Endothelial cell of umbilical vein (primary cell): ENCODE results near the gene YBX3. TPM values are rescaled to one million over a fixed set of nuclear protein-coding genes. Genes with fewer than 3 reads are reported as not detected.

Experiments used
- BruUV-seq: library from RNA; stranded (reverse); fragments of 400-500 nt; replicated peaks from 2 replicates; lab custom pipeline; 2021; lab: Mats Ljungman, UMichigan
- CTCF ChIA-PET: fragments of 300-600, 350-600 bp; sonication (Branson Sonifier 250); formaldehyde crosslinking; loops from one replicate; lab custom pipeline; 2021; ENCODE audit warnings: antibody characterized with exemption, inconsistent platforms; lab: Charles Lee
- POLR2A ChIA-PET: fragments of 300-600, 350-600 bp; sonication (Branson Sonifier 250); formaldehyde crosslinking; loops from one replicate; lab custom pipeline; 2021; ENCODE audit warnings: antibody characterized with exemption, inconsistent platforms; lab: Charles Lee
- DNase-seq: peaks from one replicate; pipeline ENCODE4 v3.0.0-alpha.2; 2011; ENCODE audit warnings: low read depth, low spot score
- FAIRE-seq: peaks from 2 replicates; lab custom pipeline; 2011; peaks lifted over from hg19 to GRCh38; lab: Jason Lieb, UNC
- H2AFZ ChIP-seq: 2 replicates; pipeline ENCODE4 v1.6.0; 2012; ENCODE audit warnings: low read depth, low read length, control low read depth, inconsistent platforms
- H3K27ac ChIP-seq: 2 replicates; pipeline ENCODE4 v1.5.1; 2011; ENCODE audit warnings: low read depth, mild to moderate bottlenecking, control low read depth, low read length, moderate library complexity; ENCODE audit not compliant: insufficient read depth
- H3K27me3 ChIP-seq, 2 experiments: 2 replicates each; pipeline versions ENCODE4 v1.6.0 to v1.6.1; 2011; ENCODE audit warnings: low read length in 2 of 2, mixed read lengths in 1 of 2; ENCODE audit not compliant: control insufficient read depth in 2 of 2, insufficient read depth in 2 of 2
- H3K36me3 ChIP-seq, 2 experiments: 2 replicates in 1 of 2; 3 replicates in 1 of 2; pipeline ENCODE4 v1.5.1; 2011; ENCODE audit warnings: low read length in 2 of 2, mild to moderate bottlenecking in 1 of 2, moderate library complexity in 1 of 2; ENCODE audit not compliant: control insufficient read depth in 2 of 2, insufficient read depth in 2 of 2; ENCODE audit errors: extremely low read depth in 1 of 2
- H3K4me1 ChIP-seq: 3 replicates; pipeline ENCODE4 v1.5.1; 2011; ENCODE audit warnings: mild to moderate bottlenecking, low read length; ENCODE audit not compliant: control insufficient read depth, insufficient read depth; ENCODE audit errors: extremely low read depth
- H3K4me2 ChIP-seq: 2 replicates; pipeline ENCODE4 v1.6.1; 2011; ENCODE audit warnings: low read length, control low read depth, mixed read lengths; ENCODE audit not compliant: insufficient read depth
- H3K4me3 ChIP-seq, 3 experiments: fragments of 200-600 bp in 1 of 3; sonication (generic), shearing (Covaris generic) in 1 of 3; replicated peaks in 1 of 3; 2 replicates each; pipeline ENCODE4 v1.5.1; 2011 to 2016; ENCODE audit warnings: control low read depth in 3 of 3, low read length in 3 of 3, mild to moderate bottlenecking in 2 of 3, inconsistent platforms in 1 of 3, low read depth in 1 of 3, moderate library complexity in 1 of 3; ENCODE audit not compliant: insufficient read depth in 1 of 3
- H3K79me2 ChIP-seq: 2 replicates; pipeline ENCODE4 v1.6.0; 2012; ENCODE audit warnings: low read length, inconsistent platforms; ENCODE audit not compliant: control insufficient read depth, insufficient read depth
- H3K9ac ChIP-seq: replicated peaks from 2 replicates; pipeline ENCODE3; 2011; ENCODE audit warnings: low read length, control low read depth; ENCODE audit not compliant: insufficient read depth; ENCODE audit errors: extremely low read depth
- H3K9me1 ChIP-seq: replicated peaks from 3 replicates; pipeline ENCODE4 v1.6.0; 2011; ENCODE audit warnings: mild to moderate bottlenecking, low read length; ENCODE audit not compliant: control insufficient read depth, insufficient read depth; ENCODE audit errors: extremely low read depth
- H3K9me3 ChIP-seq: replicated peaks from 2 replicates; pipeline ENCODE4 v1.5.1; 2012; ENCODE audit warnings: low read length, inconsistent platforms; ENCODE audit not compliant: control insufficient read depth, insufficient read depth
- H4K20me1 ChIP-seq: replicated peaks from 2 replicates; pipeline ENCODE3; 2011; ENCODE audit warnings: mild to moderate bottlenecking, low read length; ENCODE audit not compliant: control insufficient read depth, insufficient read depth; ENCODE audit errors: extremely low read depth
- EZH2 ChIP-seq: IDR thresholded peaks from 2 replicates; pipeline ENCODE4 v1.6.1; 2012; ENCODE audit warnings: borderline replicate concordance, low read depth, mild to moderate bottlenecking, moderate library complexity, low read length, inconsistent platforms; ENCODE audit not compliant: severe bottlenecking
- FOS ChIP-seq: IDR thresholded peaks from 2 replicates; pipeline ENCODE4 v1.6.1; 2011; ENCODE audit warnings: mild to moderate bottlenecking, low read length, moderate library complexity, borderline replicate concordance; ENCODE audit not compliant: insufficient read depth
- GATA2 ChIP-seq: IDR thresholded peaks from 2 replicates; pipeline ENCODE4 v1.7.0; 2011; ENCODE audit warnings: low read depth, mild to moderate bottlenecking, moderate library complexity, mixed read lengths, low read length; ENCODE audit not compliant: insufficient read length, insufficient read depth
- JUN ChIP-seq: IDR thresholded peaks from 2 replicates; pipeline ENCODE4 v1.6.1; 2011; ENCODE audit warnings: borderline replicate concordance, low read depth; ENCODE audit not compliant: insufficient read length, insufficient read depth
- MAX ChIP-seq: IDR thresholded peaks from 2 replicates; pipeline ENCODE4 v1.6.1; 2011; ENCODE audit not compliant: insufficient read depth, insufficient read length
- MYC ChIP-seq: IDR thresholded peaks from one replicate; pipeline ENCODE4 v1.6.1; 2011; ENCODE audit warnings: mild to moderate bottlenecking, low read depth, low read length
- POLR2A ChIP-seq: IDR thresholded peaks from 2 replicates; pipeline ENCODE4 v1.6.1; 2012; ENCODE audit warnings: low read depth, mild to moderate bottlenecking, control low read depth, low read length
- POLR2AphosphoS5 ChIP-seq: IDR thresholded peaks from 2 replicates; pipeline ENCODE4 v1.6.1; 2012; ENCODE audit warnings: low read depth, mild to moderate bottlenecking, control low read depth, low read length, moderate library complexity; ENCODE audit not compliant: insufficient read depth
- dilution Hi-C: fragments of 300-500 bp; cut with MboI; formaldehyde crosslinking; loops from one replicate; pipeline ENCODE4 v1.15.0; 2019; ENCODE audit warnings: low sequenced_read_pairs; ENCODE audit not compliant: extremely low pct_ligation_motif_present
- intact Hi-C: fragments of 100-400 bp; cut with micrococcal nuclease; formaldehyde crosslinking; loops from one replicate; pipeline ENCODE4 v1.10.0; 2022
- polyA plus RNA-seq, 4 experiments: library from polyadenylated mRNA; depleted of rRNA in 3 of 4; stranded (reverse) in 3 of 4; unstranded in 1 of 4; fragments of >200 nt; gene quantifications; 2 replicates each; pipeline versions ENCODE4 v1.2.1 to v1.2.3, GENCODE V29; 2011 to 2012; ENCODE audit warnings: missing spikeins in 1 of 4
- total RNA-seq: library from RNA; stranded (reverse); gene quantifications from 2 replicates; pipeline ENCODE4 v1.2.3, GENCODE V29; 2021
- TF ChIP-seq, protein P1 (sequence below), 2 donors: IDR thresholded peaks; 1 replicate in 1 of 2; 2 replicates in 1 of 2; pipeline ENCODE4 v1.5.1; 2011; ENCODE audit warnings: low read length in 2 of 2, mild to moderate bottlenecking in 2 of 2, moderate library complexity in 2 of 2, control low read depth in 1 of 2, inconsistent platforms in 1 of 2, low read depth in 1 of 2; ENCODE audit not compliant: insufficient read depth in 1 of 2; ENCODE audit errors: extremely low read depth in 1 of 2

YBX3 gene
- total and polyA plus RNA-seq, 2 donors (not counting 3 experiments of a cell fraction or from before 2014, with no cell fraction given): 137 to 441 TPM

GRCh38 chr12:10669533-10669932 is 53.6 kb downstream of the YBX3 start:
- Histone ChIP-seq H4K20me1 (no peaks in the 10 kb centered on the region), H3K4me3 (peak overlapping the region in 1 of 3 experiments; percentile 5), H3K4me1 (peaks cover 41% of the 10 kb centered on the region), H3K27ac (peak overlapping the region; percentile 82), H3K9ac (peak overlapping the region; percentile 46), H3K9me1 (no peaks in the 10 kb centered on the region), H3K9me3 (no peaks in the 10 kb centered on the region), H2AFZ (no peak overlapping the region), H3K4me2 (peak overlapping the region; percentile 84), H3K27me3 (no peaks in the 10 kb centered on the region), H3K79me2 (peaks cover 63% of the 10 kb centered on the region), H3K36me3 (no peaks in the 10 kb centered on the region)
- dilution Hi-C loops (no loop called here), intact Hi-C loops (loop anchor here (1.0 kb wide), 2 partner anchors 27 to 56 kb away; partner anchors contain the start of gene MAGOHB)
- BruUV-seq: no TSS peak
- CTCF ChIA-PET: interaction anchor here (0.6 to 2.1 kb wide), 6 partner anchors 10 to 919 kb away, joined by 3 to 6 read pairs (median 5); no protein-coding TSS in a partner anchor
- TF ChIP-seq MYC: no peak
- peak; percentile 64 for TF ChIP-seq FOS
- peak; percentile 77 for TF ChIP-seq JUN
- peak; percentile 32 for TF ChIP-seq GATA2
- POLR2A ChIA-PET: interaction anchor here (1.0 kb wide), 2 partner anchors 27 to 56 kb away, joined by 3 read pairs; partner anchors contain the start of gene MAGOHB
- DNase-seq (peak; percentile 61), FAIRE-seq (peak; percentile 77)

DNA sequence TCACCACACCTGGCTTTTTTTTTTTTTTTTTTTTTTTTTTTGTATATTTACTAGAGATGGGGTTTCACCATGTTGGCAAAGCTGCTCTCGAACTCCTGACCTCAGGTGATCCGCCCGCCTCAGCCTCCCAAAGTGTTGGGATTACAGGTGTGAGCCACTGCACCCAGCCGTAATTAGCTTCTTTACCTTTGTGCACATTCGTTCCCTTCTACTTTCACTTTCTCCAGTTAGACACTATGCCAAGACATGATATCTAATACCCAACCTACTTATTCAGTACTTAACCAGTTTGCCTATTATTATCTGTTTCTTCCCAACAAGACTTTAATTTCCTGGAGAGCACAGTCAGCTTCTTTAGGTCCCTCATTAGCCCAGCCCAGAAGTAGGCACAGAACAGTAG is 54.6 kb downstream of the YBX3 start:
- no peak for TF ChIP-seq POLR2A
- TF ChIP-seq GATA2: no peak
- no peak for TF ChIP-seq MAX
- TF ChIP-seq, protein P1, sequence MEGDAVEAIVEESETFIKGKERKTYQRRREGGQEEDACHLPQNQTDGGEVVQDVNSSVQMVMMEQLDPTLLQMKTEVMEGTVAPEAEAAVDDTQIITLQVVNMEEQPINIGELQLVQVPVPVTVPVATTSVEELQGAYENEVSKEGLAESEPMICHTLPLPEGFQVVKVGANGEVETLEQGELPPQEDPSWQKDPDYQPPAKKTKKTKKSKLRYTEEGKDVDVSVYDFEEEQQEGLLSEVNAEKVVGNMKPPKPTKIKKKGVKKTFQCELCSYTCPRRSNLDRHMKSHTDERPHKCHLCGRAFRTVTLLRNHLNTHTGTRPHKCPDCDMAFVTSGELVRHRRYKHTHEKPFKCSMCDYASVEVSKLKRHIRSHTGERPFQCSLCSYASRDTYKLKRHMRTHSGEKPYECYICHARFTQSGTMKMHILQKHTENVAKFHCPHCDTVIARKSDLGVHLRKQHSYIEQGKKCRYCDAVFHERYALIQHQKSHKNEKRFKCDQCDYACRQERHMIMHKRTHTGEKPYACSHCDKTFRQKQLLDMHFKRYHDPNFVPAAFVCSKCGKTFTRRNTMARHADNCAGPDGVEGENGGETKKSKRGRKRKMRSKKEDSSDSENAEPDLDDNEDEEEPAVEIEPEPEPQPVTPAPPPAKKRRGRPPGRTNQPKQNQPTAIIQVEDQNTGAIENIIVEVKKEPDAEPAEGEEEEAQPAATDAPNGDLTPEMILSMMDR (IDR thresholded peaks at IDR 0.05; ENCODE audit: extremely low read depth in 1 of 2, insufficient read depth in 1 of 2, low read depth in 1 of 2, low read length in 2 of 2): no peak
- TF ChIP-seq EZH2: no peak
- no peak for TF ChIP-seq FOS
- no peak for TF ChIP-seq POLR2AphosphoS5
- no peak for TF ChIP-seq JUN
- no peak for TF ChIP-seq MYC
- DNase-seq (peak; percentile 31), FAIRE-seq (no peak)
- Histone ChIP-seq H4K20me1 (no peaks in the 10 kb centered on the region), H3K4me3 (no peak overlapping the region), H3K4me2 (peak overlapping the region; percentile 84), H3K79me2 (peaks cover 70% of the 10 kb centered on the region), H3K27ac (peak overlapping the region; percentile 82), H3K9ac (peak overlapping the region; percentile 46), H3K36me3 (no peaks in the 10 kb centered on the region), H3K27me3 (no peaks in the 10 kb centered on the region), H3K9me3 (no peaks in the 10 kb centered on the region), H3K9me1 (no peaks in the 10 kb centered on the region), H3K4me1 (peaks cover 41% of the 10 kb centered on the region), H2AFZ (no peak overlapping the region)
- intact Hi-C loops (no loop called here), dilution Hi-C loops (no loop called here)
- BruUV-seq: no TSS peak
- ChIA-PET CTCF (interaction anchor here (0.7 to 2.2 kb wide), 7 partner anchors 9 to 918 kb away, joined by 3 to 9 read pairs (median 4); partner anchors contain the start of gene MAGOHB), POLR2A (interaction anchor here (1.0 kb wide), 1 partner anchor 55 kb away, joined by 3 read pairs; the partner anchor contains the start of gene MAGOHB)
